Parathyroid adenoma (tissue), 2 donors: ENCODE measurements around the gene HCK.

Experiments
- H2AFZ ChIP-seq: fragments of 300-600 bp; sonication (generic); one replicate; pipeline ENCODE4 v1.7.0; 2017; ENCODE audit warnings: antibody characterized with exemption, mild to moderate bottlenecking
- H3K27ac ChIP-seq: fragments of 300-600 bp; sonication (generic); one replicate; pipeline ENCODE4 v1.7.0; 2017
- H3K27me3 ChIP-seq: fragments of 300-600 bp; sonication (generic); one replicate; pipeline ENCODE4 v1.7.0; 2017; ENCODE audit warnings: low read length; ENCODE audit not compliant: control insufficient read depth, insufficient read depth
- H3K36me3 ChIP-seq: fragments of 300-600 bp; sonication (generic); one replicate; pipeline ENCODE4 v1.7.0; 2017; ENCODE audit warnings: low read length; ENCODE audit not compliant: control insufficient read depth, insufficient read depth
- H3K4me1 ChIP-seq: fragments of 300-600 bp; sonication (generic); one replicate; pipeline ENCODE4 v1.7.0; 2017; ENCODE audit warnings: control low read depth
- H3K4me2 ChIP-seq: fragments of 300-600 bp; sonication (generic); one replicate; pipeline ENCODE4 v1.7.0; 2017; ENCODE audit warnings: low read length
- H3K4me3 ChIP-seq: fragments of 300-600 bp; sonication (generic); one replicate; pipeline ENCODE4 v1.7.0; 2017; ENCODE audit warnings: low read depth, low read length
- H3K79me2 ChIP-seq: fragments of 300-600 bp; sonication (generic); one replicate; pipeline ENCODE4 v1.7.0; 2017; ENCODE audit warnings: control low read depth
- H3K9ac ChIP-seq: fragments of 300-600 bp; sonication (generic); one replicate; pipeline ENCODE4 v1.7.0; 2017; ENCODE audit warnings: mild to moderate bottlenecking
- H3K9me3 ChIP-seq: fragments of 300-600 bp; sonication (generic); one replicate; pipeline ENCODE4 v1.7.0; 2017; ENCODE audit warnings: low read length; ENCODE audit not compliant: control insufficient read depth
- TF ChIP-seq, protein P1 (sequence below): fragments of 300-600 bp; sonication (generic); IDR thresholded peaks from one replicate; pipeline ENCODE4 v1.7.0; 2017; ENCODE audit warnings: antibody characterized with exemption, mild to moderate bottlenecking
- donor health status: primary hyperparathyroidism.

The HCK gene

DNA sequence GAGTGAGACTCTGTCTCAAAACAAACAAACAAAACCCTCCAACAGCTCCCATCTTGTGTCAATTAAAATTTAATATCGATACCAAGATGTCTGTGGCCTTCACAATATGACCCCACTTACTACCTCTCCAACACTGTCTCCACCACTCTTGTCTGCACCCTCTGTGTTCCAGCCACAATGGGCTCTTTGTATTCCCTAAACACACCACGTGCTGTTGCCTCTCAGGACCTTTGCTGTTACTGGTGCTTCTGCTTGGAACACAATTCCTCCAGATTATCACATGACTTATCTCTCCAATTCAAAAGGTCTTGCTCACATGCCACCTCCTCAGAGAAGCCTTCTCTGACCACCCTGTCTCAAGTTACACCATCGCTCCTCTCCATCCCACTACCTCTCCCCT, 6.0 kb upstream of the HCK start:
- no peak overlapping the region for H3K9ac ChIP-seq
- H3K36me3 ChIP-seq, result no peaks in the 10 kb centered on the region
- H3K27ac ChIP-seq, result no peak overlapping the region
- no peaks in the 10 kb centered on the region for H3K79me2 ChIP-seq
- H3K27me3 ChIP-seq, result no peaks in the 10 kb centered on the region
- H3K9me3 ChIP-seq, result no peaks in the 10 kb centered on the region
- no peak overlapping the region for H3K4me2 ChIP-seq
- no peak overlapping the region for H3K4me3 ChIP-seq
- H2AFZ ChIP-seq, result no peak overlapping the region
- H3K4me1 ChIP-seq, result no peaks in the 10 kb centered on the region
- TF ChIP-seq, protein P1, sequence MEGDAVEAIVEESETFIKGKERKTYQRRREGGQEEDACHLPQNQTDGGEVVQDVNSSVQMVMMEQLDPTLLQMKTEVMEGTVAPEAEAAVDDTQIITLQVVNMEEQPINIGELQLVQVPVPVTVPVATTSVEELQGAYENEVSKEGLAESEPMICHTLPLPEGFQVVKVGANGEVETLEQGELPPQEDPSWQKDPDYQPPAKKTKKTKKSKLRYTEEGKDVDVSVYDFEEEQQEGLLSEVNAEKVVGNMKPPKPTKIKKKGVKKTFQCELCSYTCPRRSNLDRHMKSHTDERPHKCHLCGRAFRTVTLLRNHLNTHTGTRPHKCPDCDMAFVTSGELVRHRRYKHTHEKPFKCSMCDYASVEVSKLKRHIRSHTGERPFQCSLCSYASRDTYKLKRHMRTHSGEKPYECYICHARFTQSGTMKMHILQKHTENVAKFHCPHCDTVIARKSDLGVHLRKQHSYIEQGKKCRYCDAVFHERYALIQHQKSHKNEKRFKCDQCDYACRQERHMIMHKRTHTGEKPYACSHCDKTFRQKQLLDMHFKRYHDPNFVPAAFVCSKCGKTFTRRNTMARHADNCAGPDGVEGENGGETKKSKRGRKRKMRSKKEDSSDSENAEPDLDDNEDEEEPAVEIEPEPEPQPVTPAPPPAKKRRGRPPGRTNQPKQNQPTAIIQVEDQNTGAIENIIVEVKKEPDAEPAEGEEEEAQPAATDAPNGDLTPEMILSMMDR, result no peak

DNA sequence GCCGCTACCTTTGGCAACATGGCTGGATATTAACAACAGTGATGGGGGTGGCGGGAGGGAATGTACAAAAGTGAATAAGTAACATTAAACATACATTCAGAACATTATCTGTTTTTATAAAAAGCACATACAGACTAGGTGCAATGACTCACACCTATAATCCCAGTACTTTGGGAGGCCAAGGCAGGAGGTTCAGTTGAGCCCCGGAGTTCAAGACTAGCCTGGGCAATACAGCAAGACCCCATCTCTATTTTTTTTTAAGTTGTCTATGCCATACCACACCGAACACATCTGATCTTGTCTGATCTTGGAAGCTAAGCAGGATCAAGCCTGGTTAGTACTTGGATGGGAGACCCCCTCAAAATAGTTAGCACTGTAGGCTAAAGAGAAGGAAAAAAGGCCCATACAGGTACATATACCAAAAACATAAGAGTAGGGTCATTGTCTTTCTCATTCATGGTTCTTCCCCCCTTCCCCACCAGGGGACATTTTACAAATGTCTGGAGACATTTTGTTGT, 1.7 kb upstream of the HCK start:
- TF ChIP-seq, protein P1, result no peak
- H3K4me3 ChIP-seq, result no peak overlapping the region
- no peaks in the 10 kb centered on the region for H3K4me1 ChIP-seq
- no peak overlapping the region for H3K4me2 ChIP-seq
- no peak overlapping the region for H3K9ac ChIP-seq
- H3K79me2 ChIP-seq, result no peaks in the 10 kb centered on the region
- H2AFZ ChIP-seq, result no peak overlapping the region
- H3K27ac ChIP-seq, result no peak overlapping the region
- H3K9me3 ChIP-seq, result no peaks in the 10 kb centered on the region
- no peaks in the 10 kb centered on the region for H3K36me3 ChIP-seq
- peaks cover 17% of the 10 kb centered on the region for H3K27me3 ChIP-seq

DNA sequence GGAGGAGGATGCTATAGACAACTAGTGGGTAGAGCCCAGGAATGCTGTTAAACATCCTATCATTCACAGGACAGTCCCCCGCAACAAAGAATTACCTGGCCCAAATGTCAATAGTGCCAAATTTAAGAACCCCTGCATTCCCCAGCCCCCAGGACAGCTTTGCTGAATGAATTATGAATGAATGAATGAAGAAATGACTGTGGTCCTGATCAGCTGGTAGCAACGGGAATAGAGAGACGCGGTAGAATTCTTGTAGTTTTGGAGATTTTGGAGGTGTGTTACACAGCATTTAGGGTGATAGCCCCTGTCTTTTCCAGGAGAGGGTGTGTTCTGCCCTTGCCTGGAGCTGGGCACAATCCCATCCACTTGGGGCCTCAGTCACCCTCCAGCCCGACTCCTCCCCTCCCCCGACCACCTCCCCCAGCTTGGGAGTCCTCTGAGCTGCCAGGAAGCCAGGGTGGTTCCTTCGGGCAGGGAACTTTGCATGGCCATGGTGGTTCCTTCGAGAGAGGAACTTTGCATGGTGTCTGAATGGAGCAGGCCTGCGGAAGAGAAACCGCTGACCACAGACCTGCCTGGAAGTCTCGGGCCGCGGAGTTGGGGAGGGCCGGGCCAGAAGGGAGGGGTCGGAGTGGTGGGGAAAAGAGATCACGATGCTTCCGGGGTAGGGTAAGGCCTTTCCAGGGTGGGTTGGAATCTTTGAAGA, 1.0 kb upstream of the HCK start:
- Histone ChIP-seq H3K9me3 (no peaks in the 10 kb centered on the region), H3K9ac (no peak overlapping the region), H3K27me3 (peaks cover 17% of the 10 kb centered on the region), H3K36me3 (no peaks in the 10 kb centered on the region), H3K4me3 (no peak overlapping the region), H3K79me2 (no peaks in the 10 kb centered on the region), H3K4me1 (no peaks in the 10 kb centered on the region), H3K27ac (no peak overlapping the region), H3K4me2 (no peak overlapping the region), H2AFZ (no peak overlapping the region)
- TF ChIP-seq, protein P1, result no peak

DNA sequence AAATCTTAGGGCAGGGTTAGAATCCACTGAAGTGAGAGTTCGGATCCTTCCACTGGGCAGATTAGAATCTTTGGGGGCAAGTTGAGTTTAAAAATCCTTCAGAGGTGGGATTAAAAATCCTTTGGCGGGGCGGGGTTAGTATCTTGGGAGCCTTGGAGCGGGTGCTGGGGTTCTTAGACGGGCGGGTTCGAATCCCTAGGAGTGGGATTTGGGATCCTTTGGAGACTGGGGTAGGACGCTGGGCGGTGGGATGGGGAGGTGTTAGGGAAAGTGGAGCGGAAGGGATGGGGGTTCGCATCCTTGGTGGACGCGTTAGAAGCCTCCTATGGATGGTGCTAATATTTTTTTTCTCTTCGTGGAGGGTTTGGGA, 337 bp upstream of the HCK start:
- Histone ChIP-seq H3K4me3 (no peak overlapping the region), H3K4me1 (no peaks in the 10 kb centered on the region), H3K27me3 (peaks cover 17% of the 10 kb centered on the region), H2AFZ (peak overlapping the region; percentile 84), H3K79me2 (no peaks in the 10 kb centered on the region), H3K9ac (no peak overlapping the region), H3K4me2 (peak overlapping the region; percentile 63), H3K27ac (no peak overlapping the region), H3K36me3 (no peaks in the 10 kb centered on the region), H3K9me3 (no peaks in the 10 kb centered on the region)
- TF ChIP-seq, protein P1, result no peak
